ENCODE results near the gene COX6B1. TPM values are rescaled to one million over a fixed set of nuclear protein-coding genes. Genes with fewer than 3 reads are reported as not detected.

COX6B1 gene
- total and polyA plus RNA-seq, 10 donors: 208 to 837 (median 529) TPM

DNA sequence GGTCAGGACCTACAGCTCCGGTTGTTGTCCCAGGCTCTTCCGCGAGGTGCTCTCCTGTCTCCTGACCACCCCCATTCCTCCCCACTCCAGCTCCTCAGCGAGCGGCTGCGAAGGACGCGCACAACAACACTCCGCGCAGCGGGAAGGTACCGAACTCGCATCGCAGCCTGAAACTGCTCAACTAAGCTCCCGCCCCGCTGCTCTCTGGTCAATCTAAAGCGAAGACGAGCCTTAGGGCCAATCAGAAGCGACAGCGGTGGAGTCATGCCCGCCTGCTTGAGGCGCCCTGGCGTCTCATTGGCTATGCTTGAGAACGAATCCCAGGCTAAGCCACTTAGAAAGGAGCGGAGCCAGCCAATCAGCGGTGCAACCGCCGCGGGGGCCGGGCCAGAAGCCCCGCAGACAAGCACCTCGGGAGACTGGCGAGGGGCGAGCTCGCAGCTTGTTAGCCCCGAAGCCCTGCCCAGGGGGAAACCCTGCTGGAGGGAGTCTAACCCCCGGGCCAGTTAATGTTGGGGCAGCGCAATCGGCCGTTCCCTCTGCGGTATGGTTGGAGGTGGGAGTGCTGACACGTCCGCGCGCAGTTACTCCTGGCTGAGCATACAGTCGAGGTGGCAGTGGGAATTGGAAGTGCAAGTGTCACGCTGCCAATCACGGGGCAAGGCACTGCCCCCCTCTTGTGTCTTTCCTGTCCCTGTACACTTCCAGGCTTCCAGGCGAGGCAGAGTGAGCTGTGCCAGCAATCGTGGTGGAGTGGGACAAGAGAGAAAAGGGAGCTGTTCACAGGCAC is 54.3 kb downstream of the COX6B1 start:
- H3K27me3 ChIP-seq (replicated peaks in 1 of 7): peaks cover 0 to 29% (median 0%) of the 10 kb centered on the region in 7 donors
- peaks cover 0 to 20% (median 16%) of the 10 kb centered on the region in 6 donors for H3K4me1 ChIP-seq
- H3K36me3 ChIP-seq: no peaks in the 10 kb centered on the region
- peak; percentile 98 for DNase-seq
- 0 to 1% (median 0%) methylated on average over 41 to 50 of the region's 50 CpGs for WGBS, 5 donors
- TF ChIP-seq POLR2AphosphoS5 (IDR thresholded peaks at IDR 0.05): peak; percentile 82 to 97 (median 94)
- TF ChIP-seq CTCF (IDR thresholded peaks at IDR 0.05 in 8 of 11, conservative IDR thresholded peaks at IDR 0.05 in 3 of 11): peak in 2 of 11 experiments; percentile 10 to 33
- peak in 1 of 3 donors; percentile 82 for TF ChIP-seq POLR2A (IDR thresholded peaks at IDR 0.05)
- peak overlapping the region; percentile 59 to 90 (median 62) for H3K4me3 ChIP-seq
- intact Hi-C loops (cut with DNase I; ENCODE audit: low total_unique reads): no loop called here
- peak overlapping the region; percentile 53 to 86 (median 74) for H3K27ac ChIP-seq
- no peaks in the 10 kb centered on the region for H3K9me3 ChIP-seq

DNA sequence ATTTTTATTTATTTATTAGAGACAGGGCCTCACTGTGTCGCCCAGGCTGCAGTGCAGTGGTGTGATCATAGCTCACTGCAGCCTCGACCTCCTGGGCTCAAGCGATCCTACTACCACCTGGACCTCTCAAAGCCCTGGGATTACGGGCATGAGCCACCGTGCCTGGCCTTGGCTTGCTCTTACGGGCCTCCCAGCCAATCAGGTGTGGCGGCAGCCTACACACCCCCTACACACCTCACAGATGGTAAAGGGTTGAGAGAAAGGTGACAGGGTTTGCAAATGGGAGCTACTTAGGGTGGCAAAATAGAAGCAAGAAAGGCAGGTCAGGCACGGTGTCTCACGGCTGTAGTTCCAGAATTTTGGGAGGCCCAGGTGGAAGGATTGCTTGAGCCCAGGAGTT is 55.2 kb downstream of the COX6B1 start:
- Histone ChIP-seq H3K9me3 (no peaks in the 10 kb centered on the region), H3K27ac (peak overlapping the region in 3 of 8 donors; percentile 78 to 81 (median 79)), H3K27me3 (replicated peaks in 1 of 7) (peaks cover 0 to 29% (median 0%) of the 10 kb centered on the region in 7 donors), H3K4me3 (peak overlapping the region in 4 of 8 donors; percentile 60 to 90 (median 60)), H3K4me1 (peaks cover 0 to 20% (median 16%) of the 10 kb centered on the region in 6 donors), H3K36me3 (no peaks in the 10 kb centered on the region)
- no peak for DNase-seq
- intact Hi-C loops (cut with DNase I; ENCODE audit: low total_unique reads): no loop called here
- TF ChIP-seq POLR2A (IDR thresholded peaks at IDR 0.05) (no peak), CTCF (IDR thresholded peaks at IDR 0.05 in 8 of 11, conservative IDR thresholded peaks at IDR 0.05 in 3 of 11) (no peak), POLR2AphosphoS5 (IDR thresholded peaks at IDR 0.05) (no peak)
- 49 to 62% (median 53%) methylated on average over 9 of the region's 9 CpGs for WGBS, 5 donors

GRCh38 chr19:35704218-35704617 is 56.1 kb downstream of the COX6B1 start, which contains the start of gene ZBTB32:
ZBTB32 (plus strand) TSS chr19:35704558; CDS start chr19:35714627, 10,069 bp downstream.
- no peak within 1 kb of the TSS for H3K27ac ChIP-seq
- peaks cover 0 to 29% (median 0%) of the 10 kb centered on the region in 7 donors for H3K27me3 ChIP-seq (replicated peaks in 1 of 7)
- DNase-seq: no peak
- no peaks in the 10 kb centered on the region for H3K36me3 ChIP-seq
- H3K9me3 ChIP-seq: no peaks in the 10 kb centered on the region
- TF ChIP-seq CTCF (IDR thresholded peaks at IDR 0.05 in 8 of 11, conservative IDR thresholded peaks at IDR 0.05 in 3 of 11): no peak
- peak in 1 of 3 donors; percentile 8 for TF ChIP-seq POLR2AphosphoS5 (IDR thresholded peaks at IDR 0.05)
- H3K4me1 ChIP-seq: peaks cover 0 to 20% (median 16%) of the 10 kb centered on the region in 6 donors
- 43 to 47% (median 44%) methylated on average over 20 to 24 of the region's 24 CpGs for WGBS, 5 donors
- intact Hi-C loops (cut with DNase I; ENCODE audit: low total_unique reads): no loop called here
- no peak within 1 kb of the TSS for H3K4me3 ChIP-seq

Other genes starting within 250 kb of the COX6B1 start
- gene FFAR2, start 200.1 kb upstream of the COX6B1 start, total RNA-seq: 10 to 100 TPM in 5 of 7 donors, 1 to 10 TPM in 2; 3.0 to 53.5 (median 12.6) TPM
- 1 to 10 TPM in 2 of 3 donors, under 1 TPM in 1; 0.89 to 9.0 (median 5.7) TPM for gene FFAR2, start 200.1 kb upstream of the COX6B1 start, polyA plus RNA-seq
- gene KRTDAP, start 157.9 kb upstream of the COX6B1 start, total RNA-seq: 1 to 10 TPM in 1 of 7 donors, not detected in 6; 3.1 TPM
- not detected for gene KRTDAP, start 157.9 kb upstream of the COX6B1 start, polyA plus RNA-seq
- 10 to 100 TPM in 2 of 7 donors, 1 to 10 TPM in 5; 2.5 to 17.9 (median 4.4) TPM for gene DMKN, start 134.7 kb upstream of the COX6B1 start, total RNA-seq
- gene DMKN, start 134.7 kb upstream of the COX6B1 start, polyA plus RNA-seq: 10 to 100 TPM in 2 of 3 donors, 1 to 10 TPM in 1; 7.2 to 15.3 (median 10.7) TPM
- not detected for gene SBSN, start 120.0 kb upstream of the COX6B1 start, total RNA-seq
- gene SBSN, start 120.0 kb upstream of the COX6B1 start, polyA plus RNA-seq: under 1 TPM; 0.05 to 0.33 (median 0.19) TPM
- under 1 TPM in 1 of 7 donors, not detected in 6; 0.17 TPM for gene GAPDHS, start 114.9 kb upstream of the COX6B1 start, total RNA-seq
- gene GAPDHS, start 114.9 kb upstream of the COX6B1 start, polyA plus RNA-seq: under 1 TPM in 2 of 3 donors, not detected in 1; 0.13 to 0.14 TPM
- gene TMEM147, start 102.7 kb upstream of the COX6B1 start, total RNA-seq: 10 to 100 TPM; 47.6 to 67.7 (median 50.4) TPM
- gene TMEM147, start 102.7 kb upstream of the COX6B1 start, polyA plus RNA-seq: 10 to 100 TPM; 57.9 to 88.7 (median 78.7) TPM
- not detected for gene ATP4A, start 84.7 kb upstream of the COX6B1 start, total RNA-seq
- not detected for gene ATP4A, start 84.7 kb upstream of the COX6B1 start, polyA plus RNA-seq
- gene PMIS2, start 62.1 kb upstream of the COX6B1 start, total RNA-seq: not detected
- not detected for gene PMIS2, start 62.1 kb upstream of the COX6B1 start, polyA plus RNA-seq
- gene HAUS5, start 35.6 kb upstream of the COX6B1 start, total RNA-seq: 10 to 100 TPM; 10.3 to 24.4 (median 17.7) TPM
- 10 to 100 TPM; 12.4 to 23.8 (median 23.1) TPM for gene HAUS5, start 35.6 kb upstream of the COX6B1 start, polyA plus RNA-seq
- 10 to 100 TPM; 48.2 to 63.4 (median 59.6) TPM for gene RBM42, start 19.3 kb upstream of the COX6B1 start, total RNA-seq
- gene RBM42, start 19.3 kb upstream of the COX6B1 start, polyA plus RNA-seq: 10 to 100 TPM; 48.8 to 71.9 (median 58.1) TPM
- gene ETV2, start 6.6 kb upstream of the COX6B1 start, total RNA-seq: under 1 TPM in 2 of 7 donors, not detected in 5; 0.43 to 0.57 TPM
- 1 to 10 TPM in 2 of 3 donors, under 1 TPM in 1; 0.99 to 1.2 (median 1.1) TPM for gene ETV2, start 6.6 kb upstream of the COX6B1 start, polyA plus RNA-seq
- not detected for gene UPK1A, start 18.2 kb downstream of the COX6B1 start, total RNA-seq
- gene UPK1A, start 18.2 kb downstream of the COX6B1 start, polyA plus RNA-seq: under 1 TPM in 1 of 3 donors, not detected in 2; 0.11 TPM
- 1 to 10 TPM; 2.5 to 6.9 (median 4.0) TPM for gene ZBTB32, start 56.2 kb downstream of the COX6B1 start, total RNA-seq
- gene ZBTB32, start 56.2 kb downstream of the COX6B1 start, polyA plus RNA-seq: 1 to 10 TPM; 3.0 to 8.2 (median 4.8) TPM
- 10 to 100 TPM; 36.6 to 58.2 (median 50.7) TPM for gene KMT2B, start 69.7 kb downstream of the COX6B1 start, total RNA-seq
- 10 to 100 TPM; 17.6 to 37.2 (median 27.6) TPM for gene KMT2B, start 69.7 kb downstream of the COX6B1 start, polyA plus RNA-seq
- gene IGFLR1, start 94.1 kb downstream of the COX6B1 start, total RNA-seq: 10 to 100 TPM; 16.5 to 64.7 (median 43.5) TPM
- 10 to 100 TPM; 30.1 to 62.9 (median 49.3) TPM for gene IGFLR1, start 94.1 kb downstream of the COX6B1 start, polyA plus RNA-seq
- gene U2AF1L4, start 97.1 kb downstream of the COX6B1 start, total RNA-seq: 10 to 100 TPM; 27.3 to 65.1 (median 29.7) TPM
- gene U2AF1L4, start 97.1 kb downstream of the COX6B1 start, polyA plus RNA-seq: 10 to 100 TPM; 27.2 to 96.5 (median 60.7) TPM
- 10 to 100 TPM; 37.5 to 55.7 (median 47.6) TPM for gene PSENEN, start 97.3 kb downstream of the COX6B1 start, total RNA-seq
- gene PSENEN, start 97.3 kb downstream of the COX6B1 start, polyA plus RNA-seq: 10 to 100 TPM; 61.9 to 71.3 (median 62.1) TPM
- gene LIN37, start 100.3 kb downstream of the COX6B1 start, total RNA-seq: 10 to 100 TPM in 5 of 7 donors, 1 to 10 TPM in 2; 7.0 to 19.5 (median 10.7) TPM
- 10 to 100 TPM; 13.7 to 28.5 (median 18.5) TPM for gene LIN37, start 100.3 kb downstream of the COX6B1 start, polyA plus RNA-seq
- 1 to 10 TPM; 2.1 to 5.9 (median 4.3) TPM for gene HSPB6, start 108.7 kb downstream of the COX6B1 start, total RNA-seq
- gene HSPB6, start 108.7 kb downstream of the COX6B1 start, polyA plus RNA-seq: 10 to 100 TPM in 1 of 3 donors, 1 to 10 TPM in 2; 2.9 to 11.0 (median 5.8) TPM
- gene PROSER3, start 109.9 kb downstream of the COX6B1 start, total RNA-seq: 10 to 100 TPM in 6 of 7 donors, 1 to 10 TPM in 1; 6.6 to 25.2 (median 16.3) TPM
- gene PROSER3, start 109.9 kb downstream of the COX6B1 start, polyA plus RNA-seq: 1 to 10 TPM; 2.0 to 8.4 (median 2.1) TPM
- gene ARHGAP33, start 127.2 kb downstream of the COX6B1 start, total RNA-seq: 10 to 100 TPM in 6 of 7 donors, 1 to 10 TPM in 1; 7.4 to 25.2 (median 14.4) TPM
- gene ARHGAP33, start 127.2 kb downstream of the COX6B1 start, polyA plus RNA-seq: 10 to 100 TPM in 1 of 3 donors, 1 to 10 TPM in 2; 3.1 to 10.9 (median 5.1) TPM
- gene PRODH2, start 164.5 kb downstream of the COX6B1 start, total RNA-seq: not detected
- under 1 TPM in 1 of 3 donors, not detected in 2; 0.06 TPM for gene PRODH2, start 164.5 kb downstream of the COX6B1 start, polyA plus RNA-seq
- gene NPHS1, start 204.2 kb downstream of the COX6B1 start, total RNA-seq: under 1 TPM in 2 of 7 donors, not detected in 5; 0.20 to 0.60 TPM
- gene NPHS1, start 204.2 kb downstream of the COX6B1 start, polyA plus RNA-seq: under 1 TPM; 0.10 to 0.58 (median 0.13) TPM
- gene KIRREL2, start 208.6 kb downstream of the COX6B1 start, total RNA-seq: under 1 TPM in 1 of 7 donors, not detected in 6; 0.17 TPM
- under 1 TPM; 0.10 to 0.27 (median 0.11) TPM for gene KIRREL2, start 208.6 kb downstream of the COX6B1 start, polyA plus RNA-seq
- 1 to 10 TPM in 3 of 7 donors, under 1 TPM in 2, not detected in 2; 0.57 to 3.6 (median 1.1) TPM for gene APLP1, start 220.3 kb downstream of the COX6B1 start, total RNA-seq
- gene APLP1, start 220.3 kb downstream of the COX6B1 start, polyA plus RNA-seq: 1 to 10 TPM in 2 of 3 donors, under 1 TPM in 1; 0.99 to 2.6 (median 2.4) TPM

Data from spleen (tissue), 11 donors.